Esophagus squamous epithelium (tissue), 5 donors: ENCODE measurements around the gene ENGASE. TPM values are rescaled to one million over a fixed set of nuclear protein-coding genes. Genes with fewer than 3 reads are reported as not detected.
A peak's percentile ranks its signal among the peaks of the same experiment; 100 is the strongest.

Source experiments
- DNase-seq: peaks from one replicate; lab custom pipeline; 2025; lab: John Stamatoyannopoulos, UW
- H3K27ac ChIP-seq, 4 donors: fragments of 200-600 bp; sonication (generic); one replicate each; pipeline ENCODE4 v1.5.1; 2016 to 2019; ENCODE audit warnings: mild to moderate bottlenecking in 1 of 4
- H3K27me3 ChIP-seq, 4 donors: fragments of 200-600 bp; sonication (generic); 1 replicate in 3 of 4; 2 replicates in 1 of 4; pipeline versions ENCODE4 v1.5.1 to v1.6.0; 2017 to 2021; ENCODE audit warnings: antibody characterized with exemption in 1 of 4
- H3K36me3 ChIP-seq, 3 donors: fragments of 200-600 bp; sonication (generic); one replicate each; pipeline ENCODE4 v1.5.1; 2016 to 2019
- H3K4me1 ChIP-seq, 3 donors: fragments of 200-600 bp; sonication (generic); one replicate each; pipeline ENCODE4 v1.5.1; 2017 to 2019
- H3K4me3 ChIP-seq, 4 donors: fragments of 200-600 bp; sonication (generic); 1 replicate in 3 of 4; 2 replicates in 1 of 4; pipeline ENCODE4 v1.5.1; 2016 to 2019; ENCODE audit warnings: mild to moderate bottlenecking in 2 of 4, moderate library complexity in 1 of 4
- H3K9me3 ChIP-seq, 3 donors: fragments of 200-600 bp; sonication (generic); one replicate each; pipeline ENCODE4 v1.5.1; 2016 to 2019
- POLR2A ChIP-seq, 4 donors: fragments of 450-650 bp; IDR thresholded peaks; one replicate each; pipeline ENCODE4 v1.6.1; 2017; ENCODE audit warnings: antibody characterized with exemption in 4 of 4, mild to moderate bottlenecking in 4 of 4, moderate library complexity in 3 of 4
- WGBS, 2 donors: methylation state at CpG; one replicate each; pipeline ENCODE4 v1.1.5; 2018; 5-methylcytosine and 5-hydroxymethylcytosine counted together
- intact Hi-C: fragments of 100-400 bp; cut with DNase I; formaldehyde crosslinking; loops from one replicate; pipeline ENCODE4 v1.15.0; 2022
- total RNA-seq, 4 donors: library from RNA; depleted of rRNA; stranded (reverse); fragments of >200 nt; gene quantifications; one replicate each; pipeline ENCODE4 v1.1.0, GENCODE V29; 2016
- TF ChIP-seq, protein P1 (sequence below), 6 experiments: fragments of 450-650 bp in 4 of 6; fragments of 200-600 bp in 2 of 6; sonication (generic) in 2 of 6; IDR thresholded peaks; one replicate each; pipeline ENCODE4 v1.5.1; 2016 to 2019; ENCODE audit warnings: antibody characterized with exemption in 6 of 6, mild to moderate bottlenecking in 4 of 6, moderate library complexity in 4 of 6
- donor health status: DM: yes; HTN: yes; CAD: no.

Gene ENGASE
- total RNA-seq, 4 donors from 2014 or later: 6.0 to 32.2 (median 9.5) TPM

GRCh38 chr17:79039886-79040285 is 34.7 kb upstream of the ENGASE start:
- H3K27ac ChIP-seq: no peak overlapping the region
- no peaks in the 10 kb centered on the region for H3K9me3 ChIP-seq
- 87 to 91% methylated on average over 6 of the region's 6 CpGs for WGBS, 2 donors
- no peaks in the 10 kb centered on the region for H3K36me3 ChIP-seq
- H3K4me3 ChIP-seq: no peak overlapping the region
- peaks cover 0 to 7% (median 0%) of the 10 kb centered on the region in 4 donors for H3K27me3 ChIP-seq
- no peak for DNase-seq
- H3K4me1 ChIP-seq: peaks cover 0 to 41% (median 19%) of the 10 kb centered on the region in 3 donors
- intact Hi-C loops: no loop called here
- TF ChIP-seq, protein P1, sequence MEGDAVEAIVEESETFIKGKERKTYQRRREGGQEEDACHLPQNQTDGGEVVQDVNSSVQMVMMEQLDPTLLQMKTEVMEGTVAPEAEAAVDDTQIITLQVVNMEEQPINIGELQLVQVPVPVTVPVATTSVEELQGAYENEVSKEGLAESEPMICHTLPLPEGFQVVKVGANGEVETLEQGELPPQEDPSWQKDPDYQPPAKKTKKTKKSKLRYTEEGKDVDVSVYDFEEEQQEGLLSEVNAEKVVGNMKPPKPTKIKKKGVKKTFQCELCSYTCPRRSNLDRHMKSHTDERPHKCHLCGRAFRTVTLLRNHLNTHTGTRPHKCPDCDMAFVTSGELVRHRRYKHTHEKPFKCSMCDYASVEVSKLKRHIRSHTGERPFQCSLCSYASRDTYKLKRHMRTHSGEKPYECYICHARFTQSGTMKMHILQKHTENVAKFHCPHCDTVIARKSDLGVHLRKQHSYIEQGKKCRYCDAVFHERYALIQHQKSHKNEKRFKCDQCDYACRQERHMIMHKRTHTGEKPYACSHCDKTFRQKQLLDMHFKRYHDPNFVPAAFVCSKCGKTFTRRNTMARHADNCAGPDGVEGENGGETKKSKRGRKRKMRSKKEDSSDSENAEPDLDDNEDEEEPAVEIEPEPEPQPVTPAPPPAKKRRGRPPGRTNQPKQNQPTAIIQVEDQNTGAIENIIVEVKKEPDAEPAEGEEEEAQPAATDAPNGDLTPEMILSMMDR (IDR thresholded peaks at IDR 0.05): no peak
- TF ChIP-seq POLR2A (IDR thresholded peaks at IDR 0.05): no peak

GRCh38 chr17:79041041-79041570 is 33.5 kb upstream of the ENGASE start:
- peaks cover 0 to 15% (median 0%) of the 10 kb centered on the region in 4 donors for H3K27me3 ChIP-seq
- H3K4me3 ChIP-seq: no peak overlapping the region
- TF ChIP-seq, protein P1 (IDR thresholded peaks at IDR 0.05): no peak
- no peak for TF ChIP-seq POLR2A (IDR thresholded peaks at IDR 0.05)
- H3K4me1 ChIP-seq: peaks cover 0 to 43% (median 15%) of the 10 kb centered on the region in 3 donors
- no peak for DNase-seq
- no peaks in the 10 kb centered on the region for H3K36me3 ChIP-seq
- no peak overlapping the region for H3K27ac ChIP-seq
- WGBS, 2 donors: 89 to 92% methylated on average over 9 to 10 of the region's 13 CpGs
- H3K9me3 ChIP-seq: no peaks in the 10 kb centered on the region
- intact Hi-C loops: no loop called here

DNA sequence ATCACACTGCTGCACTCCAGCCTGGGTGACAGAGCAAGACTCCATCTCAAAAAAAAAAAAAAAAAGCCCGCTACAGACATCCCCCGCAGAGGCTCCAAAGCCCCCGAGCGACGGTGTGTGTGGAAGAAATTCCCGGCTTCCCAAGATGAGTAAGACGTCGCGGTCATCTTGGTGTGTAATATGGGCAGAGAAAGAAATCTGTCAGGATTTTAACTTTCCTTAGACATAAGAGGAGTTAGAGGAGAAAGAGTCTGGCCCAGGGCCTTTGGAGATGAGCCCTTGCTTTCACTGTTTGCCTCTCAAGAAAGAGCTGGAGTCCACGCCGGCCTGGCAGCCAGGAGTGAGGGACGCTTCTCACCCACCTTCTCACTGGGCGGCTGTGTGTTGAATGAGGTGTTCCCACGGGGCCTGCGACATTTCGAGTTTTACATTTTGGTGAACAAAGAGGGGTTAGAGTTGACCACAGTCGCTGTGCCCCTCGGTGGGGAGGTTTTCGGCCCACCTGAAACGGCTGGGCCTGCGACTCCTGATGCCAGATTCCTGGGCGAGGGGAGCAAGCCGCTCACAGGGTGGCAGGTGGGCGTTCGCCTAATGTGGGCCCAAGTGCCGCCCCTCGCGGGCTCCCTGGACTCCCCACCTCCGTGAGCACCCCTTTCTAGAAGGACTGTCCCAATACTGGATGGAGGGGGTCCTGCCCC is 32.8 kb upstream of the ENGASE start:
- 63 to 86% methylated on average over 9 to 12 of the region's 29 CpGs for WGBS, 2 donors
- intact Hi-C loops: no loop called here
- H3K27me3 ChIP-seq: peaks cover 0 to 22% (median 0%) of the 10 kb centered on the region in 4 donors
- H3K4me3 ChIP-seq: no peak overlapping the region
- TF ChIP-seq, protein P1 (IDR thresholded peaks at IDR 0.05): no peak
- TF ChIP-seq POLR2A (IDR thresholded peaks at IDR 0.05): no peak
- no peaks in the 10 kb centered on the region for H3K9me3 ChIP-seq
- no peak overlapping the region for H3K27ac ChIP-seq
- DNase-seq: no peak
- H3K4me1 ChIP-seq: peaks cover 0 to 43% (median 10%) of the 10 kb centered on the region in 3 donors
- no peaks in the 10 kb centered on the region for H3K36me3 ChIP-seq

DNA sequence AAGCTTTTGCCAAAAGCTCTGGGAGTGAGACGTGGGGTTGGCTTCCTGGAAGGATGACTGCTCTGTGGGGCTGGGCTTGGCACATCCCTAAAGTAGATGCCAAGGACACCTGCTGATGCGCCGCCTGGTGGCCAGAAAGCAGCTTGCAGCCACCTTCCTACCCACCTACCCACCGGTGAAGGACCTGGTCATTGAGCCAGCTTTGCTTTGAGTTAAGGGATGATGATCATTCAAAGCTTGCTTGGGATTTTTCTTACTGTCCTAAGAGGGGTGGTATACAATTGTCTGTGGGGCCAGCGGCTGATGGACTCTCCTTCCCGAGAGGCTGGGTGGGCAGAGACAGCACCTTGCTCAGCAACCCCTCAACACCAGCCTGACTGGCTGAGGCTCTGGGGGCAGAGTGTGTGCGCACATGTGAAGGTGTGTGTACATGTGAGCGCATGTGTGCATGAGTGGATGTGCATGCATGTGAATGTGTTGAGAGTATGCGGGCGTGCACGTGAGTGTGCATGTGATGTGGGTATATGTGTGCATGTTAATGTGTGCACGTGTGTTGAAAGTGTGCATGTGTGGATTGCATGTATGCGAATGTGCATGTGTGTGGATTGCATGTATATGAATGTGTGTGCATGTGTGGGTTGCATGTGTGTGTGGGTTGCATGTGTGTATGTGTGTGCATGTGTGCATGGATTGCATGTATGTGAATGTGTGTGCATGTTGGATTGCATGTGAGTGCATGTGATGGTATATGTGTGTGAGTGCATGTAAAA is 32.0 kb upstream of the ENGASE start:
- Histone ChIP-seq H3K9me3 (no peaks in the 10 kb centered on the region), H3K4me3 (no peak overlapping the region), H3K27ac (no peak overlapping the region), H3K36me3 (peaks cover 0 to under 1% (median 0%) of the 10 kb centered on the region in 3 donors), H3K4me1 (peaks cover 0 to 45% (median 9%) of the 10 kb centered on the region in 3 donors), H3K27me3 (peaks cover 0 to 24% (median 0%) of the 10 kb centered on the region in 4 donors)
- DNase-seq: no peak
- TF ChIP-seq, protein P1 (IDR thresholded peaks at IDR 0.05): peak; percentile 41 to 96 (median 92)
- no peak for TF ChIP-seq POLR2A (IDR thresholded peaks at IDR 0.05)
- WGBS, 2 donors: 61 to 82% methylated on average over 8 to 11 of the region's 13 CpGs
- intact Hi-C loops: no loop called here
